IMR-90 (cell line): ENCODE measurements around the gene TLX1. TPM values are rescaled to one million over a fixed set of nuclear protein-coding genes. Genes with fewer than 3 reads are reported as not detected.

ENCODE experiments used
- ATAC-seq: fragments of 200-7000 bp; cut with Tn5 transposase; 2 replicates; pipeline ENCODE4 v1.9.1; 2020; ENCODE audit warnings: low read depth, mild to moderate bottlenecking, moderate library complexity
- BruUV-seq: library from RNA; stranded (reverse); fragments of 400-500 nt; replicated peaks from 2 replicates; lab custom pipeline; 2021; lab: Mats Ljungman, UMichigan
- CTCF ChIA-PET: fragments of 300-600 bp; formaldehyde crosslinking; extraction: SDS; loops from one replicate; lab custom pipeline; 2021; ENCODE audit warnings: antibody characterized with exemption; lab: Yijun Ruan, JAX
- POLR2A ChIA-PET: fragments of 300-600 bp; sonication (Branson Sonifier 250); formaldehyde crosslinking; loops from one replicate; lab custom pipeline; 2022; ENCODE audit warnings: antibody characterized with exemption; ENCODE audit not compliant: unreplicated experiment; lab: Charles Lee
- DNase-seq: peaks from one replicate; pipeline ENCODE4 v3.0.0; 2013
- H2AFZ ChIP-seq: replicated peaks from 2 replicates; pipeline ENCODE3; 2013; ENCODE audit warnings: low read length, mild to moderate bottlenecking; ENCODE audit not compliant: poor library complexity
- H2AK5ac ChIP-seq: 2 replicates; pipeline ENCODE4 v1.6.1; 2013; ENCODE audit warnings: low read depth, low read length, inconsistent platforms
- H2AK9ac ChIP-seq: replicated peaks from 2 replicates; pipeline ENCODE3; 2013; ENCODE audit warnings: mild to moderate bottlenecking, low read depth, low read length, moderate library complexity; ENCODE audit not compliant: poor library complexity
- H2BK120ac ChIP-seq: 2 replicates; pipeline ENCODE4 v1.6.1; 2013; ENCODE audit warnings: low read depth, low read length, inconsistent platforms
- H2BK15ac ChIP-seq: 3 replicates; pipeline ENCODE4 v1.6.1; 2013; ENCODE audit warnings: low read depth, low read length, inconsistent platforms
- H2BK20ac ChIP-seq: 2 replicates; pipeline ENCODE4 v1.6.1; 2013; ENCODE audit warnings: low read depth, mild to moderate bottlenecking, inconsistent platforms, low read length, moderate library complexity
- H2BK5ac ChIP-seq: 2 replicates; pipeline ENCODE4 v1.6.1; 2013; ENCODE audit warnings: mild to moderate bottlenecking, low read depth, low read length, inconsistent platforms; ENCODE audit not compliant: poor library complexity, severe bottlenecking
- H3K14ac ChIP-seq: replicated peaks from 2 replicates; pipeline ENCODE4 v1.6.1; 2013; ENCODE audit warnings: low read depth, low read length, inconsistent platforms
- H3K18ac ChIP-seq: 2 replicates; pipeline ENCODE4 v1.6.1; 2013; ENCODE audit warnings: low read depth, low read length, control low read depth
- H3K23ac ChIP-seq: 2 replicates; pipeline ENCODE4 v1.6.1; 2013; ENCODE audit warnings: low read depth, low read length, inconsistent platforms
- H3K27ac ChIP-seq: 2 replicates; pipeline ENCODE4 v1.5.1; 2013; ENCODE audit warnings: mild to moderate bottlenecking, control low read depth, low read length; ENCODE audit not compliant: insufficient read depth
- H3K27me3 ChIP-seq: 2 replicates; pipeline ENCODE4 v1.6.1; 2013; ENCODE audit warnings: low read length; ENCODE audit not compliant: control insufficient read depth, insufficient read depth
- H3K36me3 ChIP-seq: 2 replicates; pipeline ENCODE4 v1.6.1; 2013; ENCODE audit warnings: low read length, mixed read lengths; ENCODE audit not compliant: control insufficient read depth, insufficient read depth
- H3K4ac ChIP-seq: 2 replicates; pipeline ENCODE4 v1.6.1; 2013; ENCODE audit warnings: low read depth, low read length, inconsistent platforms
- H3K4me1 ChIP-seq: 2 replicates; pipeline ENCODE4 v1.6.1; 2013; ENCODE audit warnings: low read length, mixed read lengths; ENCODE audit not compliant: control insufficient read depth, insufficient read depth
- H3K4me2 ChIP-seq: 2 replicates; pipeline ENCODE4 v1.6.1; 2013; ENCODE audit warnings: low read depth, mild to moderate bottlenecking, control low read depth, low read length, moderate library complexity
- H3K4me3 ChIP-seq: 2 replicates; pipeline ENCODE4 v1.5.1; 2013; ENCODE audit warnings: low read depth, mild to moderate bottlenecking, control low read depth, low read length, moderate library complexity; ENCODE audit not compliant: insufficient read depth
- H3K56ac ChIP-seq: 2 replicates; pipeline ENCODE4 v1.6.1; 2013; ENCODE audit warnings: low read length, inconsistent platforms; ENCODE audit not compliant: insufficient read depth; ENCODE audit errors: extremely low read depth
- H3K79me1 ChIP-seq, 2 experiments: 2 replicates each; pipeline ENCODE4 v1.6.1; 2013; ENCODE audit warnings: low read length in 2 of 2, inconsistent platforms in 1 of 2, low read depth in 1 of 2
- H3K9ac ChIP-seq: 2 replicates; pipeline ENCODE4 v1.6.1; 2013; ENCODE audit warnings: low read depth, low read length, control low read depth
- H3K9me1 ChIP-seq: 2 replicates; pipeline ENCODE4 v1.6.1; 2013; ENCODE audit warnings: low read length, inconsistent platforms; ENCODE audit not compliant: insufficient read depth
- H3K9me3 ChIP-seq: 2 replicates; pipeline ENCODE4 v1.6.1; 2013; ENCODE audit warnings: low read length; ENCODE audit not compliant: control insufficient read depth, insufficient read depth
- H4K20me1 ChIP-seq: 2 replicates; pipeline ENCODE4 v1.6.1; 2013; ENCODE audit warnings: low read length, inconsistent platforms; ENCODE audit not compliant: insufficient read depth
- H4K5ac ChIP-seq: 2 replicates; pipeline ENCODE4 v1.6.1; 2013; ENCODE audit warnings: mild to moderate bottlenecking, low read depth, low read length, control low read depth
- H4K8ac ChIP-seq, 2 experiments: 2 replicates each; pipeline ENCODE4 v1.6.1; 2013; ENCODE audit warnings: low read depth in 2 of 2, low read length in 2 of 2, control low read depth in 1 of 2, inconsistent platforms in 1 of 2
- H4K91ac ChIP-seq: 2 replicates; pipeline ENCODE4 v1.6.1; 2013; ENCODE audit warnings: low read depth, low read length, inconsistent platforms; ENCODE audit not compliant: insufficient read depth
- CTCF ChIP-seq: conservative IDR thresholded peaks from 2 replicates; pipeline ENCODE4 v1.5.1; 2012; ENCODE audit warnings: mild to moderate bottlenecking, low read depth, low read length, improper control_type of control experiment
- FOS ChIP-seq: fragments of 150-350 bp; IDR thresholded peaks from 2 replicates; pipeline ENCODE4 v1.6.1; 2016; ENCODE audit warnings: low read depth, low read length
- MAFK ChIP-seq: IDR thresholded peaks from 2 replicates; pipeline ENCODE4 v1.6.1; 2012; ENCODE audit warnings: low read depth, low read length, improper control_type of control experiment
- MAZ ChIP-seq: IDR thresholded peaks from 2 replicates; pipeline ENCODE4 v1.6.1; 2012; ENCODE audit warnings: low read depth, mild to moderate bottlenecking, low read length, improper control_type of control experiment, moderate library complexity, borderline replicate concordance
- MXI1 ChIP-seq: IDR thresholded peaks from 2 replicates; pipeline ENCODE4 v1.6.1; 2012; ENCODE audit warnings: low read depth, mild to moderate bottlenecking, low read length, moderate library complexity, borderline replicate concordance
- NFE2L2 ChIP-seq: fragments of 150-350 bp; IDR thresholded peaks from 2 replicates; pipeline ENCODE4 v1.6.1; 2016; ENCODE audit warnings: low read depth, mild to moderate bottlenecking, low read length
- POLR2A ChIP-seq: IDR thresholded peaks from 2 replicates; pipeline ENCODE4 v1.6.1; 2012; ENCODE audit warnings: mild to moderate bottlenecking, low read depth, low read length
- RCOR1 ChIP-seq: IDR thresholded peaks from 2 replicates; pipeline ENCODE4 v1.6.1; 2012; ENCODE audit warnings: mild to moderate bottlenecking, low read length, improper control_type of control experiment; ENCODE audit not compliant: insufficient replicate concordance
- WGBS, 2 experiments: methylation state at CpG; one replicate each; pipeline versions ENCODE4 v1.1.5 to v1.1.7; 2013; ENCODE audit warnings: missing lambda C conversion rate in 2 of 2; ENCODE audit not compliant: insufficient read length in 1 of 2; ENCODE audit errors: extremely low coverage in 2 of 2; 5-methylcytosine and 5-hydroxymethylcytosine counted together
- dilution Hi-C: fragments of 300-500 bp; cut with HindIII; formaldehyde crosslinking; loops from one replicate; pipeline ENCODE4 v1.14.3; 2018; ENCODE audit warnings: low sequenced_read_pairs; ENCODE audit not compliant: unreplicated experiment
- in situ Hi-C: fragments of 300-500 bp; cut with MboI; formaldehyde crosslinking; loops from 3 replicates; pipeline ENCODE4 v1.14.3; 2019; ENCODE audit warnings: low sequenced_read_pairs, inconsistent platforms, mixed read lengths
- intact Hi-C: fragments of 100-400 bp; cut with micrococcal nuclease; formaldehyde crosslinking; loops from 2 replicates; pipeline ENCODE4 v1.10.0; 2022
- polyA plus RNA-seq, 3 experiments: library from polyadenylated mRNA; depleted of rRNA; stranded (reverse); fragments of >200 nt; gene quantifications; 2 replicates each; pipeline ENCODE4 v1.2.3, GENCODE V29; 2012; ENCODE audit warnings: low replicate concordance in 1 of 3
- total RNA-seq: library from RNA; depleted of rRNA; stranded (reverse); fragments of >200 nt; gene quantifications from 2 replicates; pipeline ENCODE4 v1.2.3, GENCODE V29; 2012

Gene TLX1
- total and polyA plus RNA-seq, 2 of the 4 experiments (the other 2 are of a cell fraction), result not detected

GRCh38 chr10:101123815-101124617 is 7.1 kb upstream of the TLX1 start (continued):
- no peak for TF ChIP-seq FOS

- Histone ChIP-seq H4K20me1 (0 out of 2 replicates have a peak, but pooled peaks cover 5% of the 10 kb centered on the region), H3K18ac (no peak overlapping the region), H3K9ac (no peak overlapping the region), H3K56ac (no peak overlapping the region), H3K4me3 (no peak overlapping the region), H3K36me3 (no peaks in the 10 kb centered on the region), H2AK5ac (no peak overlapping the region), H2BK120ac (no peak overlapping the region), H3K14ac (no peak overlapping the region), H4K5ac (no peak overlapping the region), H3K4me2 (no peak overlapping the region), H2BK20ac (no peak overlapping the region), H2AFZ (no peak overlapping the region), H3K27ac (no peak overlapping the region), H2BK5ac (no peak overlapping the region), H3K4ac (no peak overlapping the region), H3K9me3 (peaks cover 2% of the 10 kb centered on the region), H3K9me1 (0 out of 2 replicates have a peak, but pooled peaks cover 5% of the 10 kb centered on the region), H4K91ac (no peak overlapping the region), H3K27me3 (peaks cover 95% of the 10 kb centered on the region), H3K23ac (no peak overlapping the region), H2BK15ac (no peak overlapping the region), H3K79me1 (no peaks in the 10 kb centered on the region), H3K4me1 (no peaks in the 10 kb centered on the region), H2AK9ac (no peak overlapping the region), H4K8ac (no peak overlapping the region)
- dilution Hi-C loops, result no loop called here
- no peak for TF ChIP-seq RCOR1
- no peak for TF ChIP-seq NFE2L2
- TF ChIP-seq CTCF, result no peak
- no peak for TF ChIP-seq POLR2A
- TF ChIP-seq MXI1, result no peak
- no peak for TF ChIP-seq MAFK
- TF ChIP-seq MAZ, result no peak
- DNase-seq (no peak), ATAC-seq (no peak)
- in situ Hi-C loops, result no loop called here
- ChIA-PET POLR2A (no interaction called here), CTCF (no interaction called here)
- intact Hi-C loops, result no loop called here
- BruUV-seq, result no TSS peak
- no CpG with 5 or more reads among the region's 5 CpGs for WGBS, 2 experiments
Measured at GRCh38 chr10:101124933-101125332, 6.2 kb upstream of the TLX1 start.
